ENCODE results near the gene USP32. TPM values are rescaled to one million over a fixed set of nuclear protein-coding genes. Genes with fewer than 3 reads are reported as not detected.
A peak's percentile ranks its signal among the peaks of the same experiment; 100 is the strongest.
"Not testable (repeated sequence)": the region's sequence is repeated elsewhere in the genome, so short reads cannot be mapped to it uniquely, and the experiment has no call there.

The USP32 gene
- total RNA-seq, 1 donor from 2014 or later = 48.4 TPM

GRCh38 chr17:60410001-60410400 is 18.1 kb upstream of the USP32 start:
- DNase-seq (ENCODE audit: low read depth in 2 of 2) = no peak

- DNase-seq (ENCODE audit: low read depth in 2 of 2) = no peak
Measured at GRCh38 chr17:60406887-60407286, 15.0 kb upstream of the USP32 start.

DNA sequence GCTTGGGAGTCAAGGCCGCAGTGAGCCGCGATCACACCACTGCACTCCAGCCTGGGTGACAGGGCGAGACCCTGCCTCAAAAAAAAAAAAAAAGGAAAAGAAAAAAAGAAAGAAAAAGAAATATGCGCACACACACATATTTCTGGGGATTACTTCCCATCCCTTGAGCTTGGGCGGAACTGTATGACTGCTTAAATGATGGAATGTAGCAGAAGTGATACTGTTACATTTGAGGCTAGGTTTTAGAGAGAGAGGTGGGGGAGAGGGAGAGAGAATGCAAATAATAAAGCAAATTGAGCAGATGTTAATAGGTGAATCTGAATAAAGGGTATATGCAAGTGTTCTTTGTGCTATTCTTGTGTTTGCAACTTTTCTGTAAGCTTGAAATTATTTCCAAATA is 12.0 kb upstream of the USP32 start:
- DNase-seq (ENCODE audit: low read depth in 2 of 2) = no peak

- no peak for DNase-seq (ENCODE audit: low read depth in 2 of 2)
Measured at GRCh38 chr17:60403523-60403810, 11.5 kb upstream of the USP32 start.

- DNase-seq (ENCODE audit: low read depth in 2 of 2) = no peak
Measured at GRCh38 chr17:60401819-60402218, 9.9 kb upstream of the USP32 start.

DNA sequence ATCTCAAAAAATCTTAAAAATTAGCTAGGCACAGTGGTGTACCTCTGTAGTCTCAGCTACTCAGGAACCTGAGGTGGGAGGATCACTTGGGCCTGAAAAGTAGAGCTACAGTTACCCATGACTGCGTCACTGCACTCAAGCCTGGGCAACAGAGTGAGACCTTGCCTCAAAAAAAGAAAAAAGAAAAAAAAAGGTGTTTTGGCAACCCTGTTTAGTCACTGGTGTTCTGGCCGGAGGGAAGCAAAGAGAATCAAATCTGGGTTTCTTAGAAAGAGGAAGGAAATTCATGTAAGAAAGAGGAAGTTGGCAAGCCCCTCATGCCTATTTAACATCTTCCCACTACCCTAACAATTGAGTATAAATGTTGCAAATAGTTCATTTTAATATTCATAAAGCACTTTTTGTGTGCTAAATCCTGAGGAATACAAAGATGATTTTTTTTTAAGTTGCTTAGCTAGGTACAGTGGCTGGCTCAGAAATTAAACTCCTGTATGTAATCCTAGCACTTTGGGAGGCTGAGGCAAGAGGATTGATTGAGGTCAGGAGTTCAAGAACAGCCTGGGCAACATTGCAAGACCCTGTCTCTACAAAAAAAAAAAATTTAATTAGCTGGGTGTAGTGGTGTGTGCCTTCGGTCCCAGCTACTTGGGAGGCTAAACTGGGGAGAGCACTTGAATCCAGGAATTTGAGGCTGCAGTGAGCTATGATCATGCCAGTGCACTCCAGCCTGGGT is 6.5 kb upstream of the USP32 start:
- DNase-seq (ENCODE audit: low read depth in 2 of 2) = no peak

- no peak for DNase-seq (ENCODE audit: low read depth in 2 of 2)
Measured at GRCh38 chr17:60396412-60396811, 4.5 kb upstream of the USP32 start.

DNA sequence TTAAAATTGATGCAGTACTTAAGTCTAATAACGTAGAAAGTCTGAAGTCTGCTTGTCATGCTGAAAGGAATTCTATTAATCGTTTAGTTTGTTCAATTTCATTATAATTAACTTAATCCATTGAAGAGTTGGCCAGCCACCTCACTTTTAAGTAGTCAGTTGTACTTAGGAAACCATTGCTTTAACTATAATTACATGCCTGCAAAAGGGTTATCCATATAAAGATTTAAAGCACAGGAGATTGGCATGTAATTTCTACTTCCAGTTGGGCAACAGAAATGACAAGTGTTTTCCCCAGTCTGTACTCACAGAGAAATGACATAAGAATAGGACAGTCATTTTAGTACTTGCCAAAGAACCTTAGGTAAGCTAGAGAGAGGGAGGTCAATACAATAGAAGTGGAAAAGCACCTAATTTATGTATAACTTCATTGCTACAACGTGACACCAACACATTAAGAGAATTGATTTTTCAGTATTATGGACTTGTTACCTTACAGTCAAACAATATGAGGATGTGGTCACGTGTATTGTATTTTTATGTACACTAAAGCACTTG is 3.7 kb upstream of the USP32 start:
- DNase-seq (ENCODE audit: low read depth in 2 of 2) = no peak

- no peak for DNase-seq (ENCODE audit: low read depth in 2 of 2)
Measured at GRCh38 chr17:60393840-60394723, 2.1 kb upstream of the USP32 start.

- peak; percentile 70 to 88 for DNase-seq (ENCODE audit: low read depth in 2 of 2)
Measured at GRCh38 chr17:60392845-60393702, 1.1 kb upstream of the USP32 start.

GRCh38 chr17:60391471-60392041 is 377 bp downstream of the USP32 start:
- DNase-seq (ENCODE audit: low read depth in 2 of 2) = no peak

- peak; percentile 65 to 73 for DNase-seq (ENCODE audit: low read depth in 2 of 2)
Measured at GRCh38 chr17:60390925-60391470, 935 bp downstream of the USP32 start.

GRCh38 chr17:60390186-60390585 is 1.7 kb downstream of the USP32 start:
- DNase-seq (ENCODE audit: low read depth in 2 of 2) = peak; percentile 62 to 70

- DNase-seq (ENCODE audit: low read depth in 2 of 2) = no peak
Measured at GRCh38 chr17:60388742-60389141, 3.2 kb downstream of the USP32 start.

DNA sequence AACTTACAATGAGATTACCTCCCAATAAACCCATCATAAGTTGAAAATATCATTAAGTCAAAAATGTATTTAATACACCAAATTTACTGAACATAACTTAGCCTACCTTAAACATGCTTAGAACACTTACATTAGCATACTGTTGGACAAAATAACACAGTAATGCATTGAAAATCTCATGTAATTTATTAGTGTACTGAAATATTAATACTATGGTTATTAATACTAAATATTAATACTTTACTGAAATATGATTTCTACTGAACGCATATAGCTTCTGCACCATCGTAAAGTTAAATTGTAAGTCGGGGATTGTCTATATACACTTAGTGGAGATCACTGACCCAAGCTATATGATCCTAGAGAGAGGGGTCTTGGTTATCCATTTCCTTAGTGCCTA is 4.3 kb downstream of the USP32 start:
- DNase-seq (ENCODE audit: low read depth in 2 of 2) = no peak

DNA sequence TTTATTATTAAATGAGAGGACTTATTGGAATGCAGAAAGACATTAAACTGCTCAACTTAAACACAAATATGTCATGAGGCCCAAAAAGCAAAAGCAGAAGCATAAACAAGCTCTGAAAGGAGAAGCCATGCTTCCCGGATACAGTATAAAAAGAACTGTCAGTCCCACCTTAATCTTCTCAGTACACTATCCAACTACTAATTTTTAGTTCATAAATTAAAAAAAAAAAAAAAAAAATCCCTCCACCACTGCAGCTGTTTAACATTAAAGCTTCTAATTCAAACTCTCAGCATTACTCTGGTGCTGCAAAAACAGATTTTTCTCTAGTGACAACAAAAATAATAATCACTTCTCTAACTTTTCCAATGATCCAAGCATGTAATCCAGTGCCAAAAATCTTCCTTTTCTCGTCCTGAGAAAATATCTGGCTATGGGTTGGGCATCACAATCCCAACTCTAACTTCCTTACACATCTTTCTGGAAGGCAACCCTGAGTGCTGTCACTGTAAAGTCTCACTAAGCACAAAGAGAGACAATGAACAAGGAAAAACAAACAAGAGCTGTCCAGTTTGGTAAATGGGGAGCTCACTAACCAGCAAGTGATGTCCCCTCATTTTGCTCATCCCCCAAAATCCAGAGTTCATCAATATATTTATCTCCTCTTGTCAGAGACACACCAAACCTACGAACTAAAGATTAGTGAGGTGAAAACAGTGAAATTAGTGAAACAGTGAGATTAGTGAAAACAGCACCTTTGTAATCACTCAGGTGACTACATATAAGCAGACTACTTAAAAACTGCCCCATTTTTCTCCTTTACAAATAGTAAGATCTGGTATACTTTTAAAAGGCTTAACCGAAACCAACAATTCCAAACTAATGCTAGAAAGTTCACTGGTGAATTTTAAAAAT is 5.5 kb downstream of the USP32 start:
- no peak for DNase-seq (ENCODE audit: low read depth in 2 of 2)

GRCh38 chr17:60384921-60385320 is 7.0 kb downstream of the USP32 start:
- DNase-seq (ENCODE audit: low read depth in 2 of 2) = not testable (repeated sequence)

DNA sequence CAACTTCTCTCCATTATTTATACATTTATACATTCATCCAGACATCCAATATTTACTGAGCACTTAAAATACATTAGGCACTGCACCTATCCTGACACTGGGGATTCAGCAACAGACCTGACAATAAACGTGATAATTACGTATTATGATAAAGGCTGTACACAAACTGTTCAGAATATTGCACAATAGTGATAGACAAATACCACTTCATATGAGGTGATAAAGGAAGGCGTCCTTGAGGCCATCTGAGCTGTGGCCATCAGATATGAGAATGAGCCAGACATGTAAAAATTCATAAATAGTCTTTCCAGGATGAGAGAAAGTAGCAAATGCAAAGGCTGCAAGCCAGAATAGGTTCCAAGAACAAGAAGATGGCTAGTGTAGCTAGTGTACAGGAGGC is 8.6 kb downstream of the USP32 start:
- no peak for DNase-seq (ENCODE audit: low read depth in 2 of 2)

DNA sequence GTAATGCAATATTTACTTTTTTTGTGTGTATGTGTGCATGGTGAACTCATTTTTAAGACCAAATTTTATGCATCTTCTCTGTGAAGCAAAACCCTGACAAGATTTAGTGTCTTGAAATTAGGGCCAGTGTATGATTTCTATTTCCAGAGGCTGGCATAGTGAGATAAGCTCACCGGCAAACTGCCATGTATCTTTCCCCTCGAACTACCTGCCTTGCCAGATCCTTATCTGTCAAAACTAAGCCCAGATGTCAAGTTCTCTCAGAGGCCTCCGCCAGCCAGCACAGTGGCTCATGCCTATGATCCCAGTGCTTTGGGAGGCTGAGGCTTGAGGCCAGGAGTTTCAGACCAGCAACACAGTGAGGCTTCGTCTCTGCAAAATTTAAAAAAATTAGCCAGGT is 10.0 kb downstream of the USP32 start:
- DNase-seq (ENCODE audit: low read depth in 2 of 2) = no peak

GRCh38 chr17:60379461-60379860 is 12.5 kb downstream of the USP32 start:
- not testable (repeated sequence) for DNase-seq (ENCODE audit: low read depth in 2 of 2)

All from lung microvascular endothelial cell (primary cell).